Body of pancreas (tissue), 4 donors: Measurements from ENCODE around the gene LRG1. TPM values are rescaled to one million over a fixed set of nuclear protein-coding genes. Genes with fewer than 3 reads are reported as not detected.

ENCODE experiments used
- ATAC-seq: fragments of 150-250 bp; one replicate; pipeline ENCODE4 v1.9.1; 2016
- DNase-seq, 4 donors: peaks; one replicate each; pipeline ENCODE4 v3.0.0-alpha.2; 2019
- H3K27ac ChIP-seq, 4 donors: fragments of 200-600 bp; sonication (generic); 1 replicate in 3 of 4; 2 replicates in 1 of 4; pipeline versions ENCODE4 v1.5.1 to v1.6.1; 2016 to 2019; ENCODE audit warnings: mild to moderate bottlenecking in 1 of 4, mixed read lengths in 1 of 4, moderate library complexity in 1 of 4
- H3K27me3 ChIP-seq, 2 donors: fragments of 200-600 bp; sonication (generic); one replicate each; pipeline ENCODE4 v1.6.0; 2016; ENCODE audit warnings: mild to moderate bottlenecking in 1 of 2
- H3K36me3 ChIP-seq, 2 donors: fragments of 200-600 bp; sonication (generic); replicated peaks in 1 of 2; 2 replicates each; pipeline ENCODE4 v1.5.1; 2016; ENCODE audit warnings: low read depth in 2 of 2; ENCODE audit not compliant: insufficient read depth in 1 of 2
- H3K4me1 ChIP-seq: fragments of 200-600 bp; sonication (generic); one replicate; pipeline ENCODE4 v1.6.0; 2016
- H3K4me3 ChIP-seq, 2 donors: fragments of 200-600 bp; sonication (generic); 1 replicate in 1 of 2; 2 replicates in 1 of 2; pipeline ENCODE4 v1.5.1; 2016 to 2019
- H3K9me3 ChIP-seq, 3 donors: fragments of 200-600 bp; sonication (generic); 1 replicate in 2 of 3; 2 replicates in 1 of 3; pipeline ENCODE4 v1.5.1; 2016
- POLR2A ChIP-seq, 3 donors: fragments of 450-650 bp; IDR thresholded peaks; one replicate each; pipeline ENCODE4 v1.6.1; 2016; ENCODE audit warnings: antibody characterized with exemption in 3 of 3, mild to moderate bottlenecking in 2 of 3
- WGBS, 2 donors: methylation state at CpG; one replicate each; pipeline ENCODE4 v1.1.5; 2017; 5-methylcytosine and 5-hydroxymethylcytosine counted together
- intact Hi-C: fragments of 100-400 bp; cut with DNase I; formaldehyde crosslinking; loops from one replicate; pipeline ENCODE4 v1.15.1; 2023
- total RNA-seq, 2 donors: library from RNA; depleted of rRNA; stranded (reverse); fragments of >200 nt; gene quantifications; one replicate each; pipeline ENCODE4 v1.1.0, GENCODE V29; 2016
- TF ChIP-seq, protein P1 (sequence below), 7 experiments: fragments of 450-650 bp in 4 of 7; fragments of 200-600 bp in 3 of 7; sonication (generic) in 3 of 7; IDR thresholded peaks; one replicate each; pipeline ENCODE4 v1.5.1; 2016 to 2019; ENCODE audit warnings: antibody characterized with exemption in 7 of 7

Gene LRG1
- total RNA-seq, 2 donors from 2014 or later = 8.8 to 21.1 TPM

DNA sequence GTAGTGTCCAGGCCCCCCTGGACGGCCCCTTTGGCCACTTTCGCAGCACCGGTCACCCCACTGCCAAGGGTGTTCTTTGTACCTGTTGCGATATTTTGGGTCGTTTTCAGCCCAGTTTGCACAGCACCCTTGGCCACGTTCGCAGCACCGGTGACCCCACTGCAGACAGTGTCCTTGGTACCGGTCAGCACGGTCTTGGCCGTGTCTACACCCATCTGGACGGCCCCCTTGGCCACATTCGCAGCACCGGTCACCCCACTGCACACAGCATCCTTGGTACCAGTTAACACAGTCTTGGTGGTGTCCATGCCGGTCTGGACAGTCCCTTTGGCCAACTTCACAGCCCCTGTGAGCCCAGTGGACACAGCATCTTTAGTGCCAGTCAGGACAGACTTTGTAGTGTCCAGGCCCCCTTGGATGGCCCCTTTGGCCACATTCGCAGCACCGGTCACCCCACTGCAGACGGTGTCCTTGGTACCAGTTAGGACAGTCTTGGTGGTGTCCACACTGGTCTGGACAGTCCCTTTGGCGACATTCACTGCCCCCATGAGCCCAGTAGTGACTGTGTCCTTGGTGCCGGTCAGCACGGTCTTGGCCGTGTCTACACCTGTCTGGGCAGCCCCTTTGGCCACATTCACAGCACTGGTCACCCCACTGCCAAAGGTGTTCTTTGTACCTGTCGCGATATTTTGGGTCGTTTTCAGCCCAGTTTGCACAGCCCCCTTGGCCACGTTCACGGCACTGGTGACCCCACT, 28.4 kb downstream of the LRG1 start:
- no peaks in the 10 kb centered on the region for H3K27me3 ChIP-seq
- ATAC-seq = no peak
- WGBS, 2 donors = 81 to 86% methylated on average over 19 to 27 of the region's 27 CpGs
- intact Hi-C loops = no loop called here
- no peaks in the 10 kb centered on the region for H3K4me1 ChIP-seq
- TF ChIP-seq, protein P1, sequence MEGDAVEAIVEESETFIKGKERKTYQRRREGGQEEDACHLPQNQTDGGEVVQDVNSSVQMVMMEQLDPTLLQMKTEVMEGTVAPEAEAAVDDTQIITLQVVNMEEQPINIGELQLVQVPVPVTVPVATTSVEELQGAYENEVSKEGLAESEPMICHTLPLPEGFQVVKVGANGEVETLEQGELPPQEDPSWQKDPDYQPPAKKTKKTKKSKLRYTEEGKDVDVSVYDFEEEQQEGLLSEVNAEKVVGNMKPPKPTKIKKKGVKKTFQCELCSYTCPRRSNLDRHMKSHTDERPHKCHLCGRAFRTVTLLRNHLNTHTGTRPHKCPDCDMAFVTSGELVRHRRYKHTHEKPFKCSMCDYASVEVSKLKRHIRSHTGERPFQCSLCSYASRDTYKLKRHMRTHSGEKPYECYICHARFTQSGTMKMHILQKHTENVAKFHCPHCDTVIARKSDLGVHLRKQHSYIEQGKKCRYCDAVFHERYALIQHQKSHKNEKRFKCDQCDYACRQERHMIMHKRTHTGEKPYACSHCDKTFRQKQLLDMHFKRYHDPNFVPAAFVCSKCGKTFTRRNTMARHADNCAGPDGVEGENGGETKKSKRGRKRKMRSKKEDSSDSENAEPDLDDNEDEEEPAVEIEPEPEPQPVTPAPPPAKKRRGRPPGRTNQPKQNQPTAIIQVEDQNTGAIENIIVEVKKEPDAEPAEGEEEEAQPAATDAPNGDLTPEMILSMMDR (IDR thresholded peaks at IDR 0.05) = no peak
- TF ChIP-seq POLR2A (IDR thresholded peaks at IDR 0.05) = no peak
- no peak overlapping the region for H3K27ac ChIP-seq
- DNase-seq = no peak
- no peaks in the 10 kb centered on the region for H3K9me3 ChIP-seq
- no peak overlapping the region for H3K4me3 ChIP-seq
- H3K36me3 ChIP-seq = no peaks in the 10 kb centered on the region

DNA sequence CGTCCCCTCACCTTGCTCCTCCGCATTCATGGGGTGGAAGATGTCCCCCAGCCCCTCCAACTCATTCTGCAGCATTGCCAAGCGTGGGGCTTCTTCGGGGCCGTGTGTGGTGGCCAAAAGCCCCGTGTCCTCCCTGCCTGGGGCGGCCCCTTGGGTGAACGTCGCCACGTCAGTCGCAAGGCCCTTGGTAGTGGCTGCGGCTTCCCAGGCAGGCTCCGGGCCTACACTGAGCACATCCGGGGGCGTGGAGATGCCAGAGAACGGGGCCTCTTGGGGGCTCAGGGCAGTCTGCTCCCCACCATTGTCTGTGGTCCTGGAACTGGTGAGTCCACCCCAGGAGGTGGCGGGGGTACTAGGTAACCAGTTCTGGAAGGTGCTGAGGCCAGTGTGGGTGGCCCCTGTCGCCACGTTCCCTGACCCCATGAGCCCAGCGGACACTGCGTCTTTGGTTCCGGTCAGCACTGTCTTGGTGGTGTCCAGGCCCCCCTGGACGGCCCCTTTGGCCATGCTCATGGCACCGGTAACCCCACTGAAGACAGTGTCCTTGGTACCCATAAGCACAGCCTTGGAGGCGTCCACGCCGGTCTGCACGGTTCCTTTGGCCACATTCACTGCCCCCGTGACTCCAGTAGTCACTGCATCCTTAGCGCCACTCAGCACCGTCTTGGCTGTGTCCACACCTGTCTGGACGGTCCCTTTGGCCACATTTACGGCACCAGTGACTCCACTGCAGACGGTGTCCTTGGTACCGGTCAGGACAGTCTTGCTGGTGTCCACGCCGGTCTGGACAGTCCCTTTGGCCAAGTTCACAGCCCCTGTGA, 29.2 kb downstream of the LRG1 start:
- WGBS, 2 donors = 89 to 96% methylated on average over 11 to 36 of the region's 37 CpGs
- no peaks in the 10 kb centered on the region for H3K27me3 ChIP-seq
- ATAC-seq = no peak
- no peak overlapping the region for H3K4me3 ChIP-seq
- H3K36me3 ChIP-seq = no peaks in the 10 kb centered on the region
- H3K27ac ChIP-seq = no peak overlapping the region
- intact Hi-C loops = no loop called here
- H3K9me3 ChIP-seq = no peaks in the 10 kb centered on the region
- no peak for DNase-seq
- no peaks in the 10 kb centered on the region for H3K4me1 ChIP-seq
- TF ChIP-seq POLR2A (IDR thresholded peaks at IDR 0.05) = no peak
- TF ChIP-seq, protein P1 (IDR thresholded peaks at IDR 0.05) = no peak

DNA sequence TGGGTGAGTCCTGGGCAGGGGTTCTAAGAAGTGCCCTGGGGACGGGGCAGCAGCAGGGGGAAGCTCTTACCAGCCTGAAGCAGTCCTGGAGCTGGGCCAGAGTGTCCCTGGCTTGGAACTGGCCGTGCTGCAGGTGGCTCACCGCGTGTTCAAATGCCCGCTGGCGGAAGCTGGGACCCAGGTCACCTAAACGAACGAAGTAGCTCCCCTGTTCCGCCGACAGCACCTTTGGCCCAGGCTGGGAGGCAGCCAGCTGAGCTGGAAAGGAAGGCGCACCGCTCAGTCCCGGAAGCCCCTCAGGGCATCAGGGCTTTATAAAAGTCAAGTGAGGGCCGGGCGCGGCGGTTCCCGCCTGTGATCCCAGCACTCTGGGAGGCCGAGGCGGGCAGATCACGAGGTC, 31.1 kb downstream of the LRG1 start:
- Histone ChIP-seq H3K4me3 (no peak overlapping the region), H3K36me3 (no peaks in the 10 kb centered on the region), H3K4me1 (no peaks in the 10 kb centered on the region), H3K27me3 (no peaks in the 10 kb centered on the region), H3K9me3 (no peaks in the 10 kb centered on the region), H3K27ac (no peak overlapping the region)
- TF ChIP-seq, protein P1 (IDR thresholded peaks at IDR 0.05) = no peak
- no peak for TF ChIP-seq POLR2A (IDR thresholded peaks at IDR 0.05)
- intact Hi-C loops = no loop called here
- no peak for DNase-seq
- 83 to 93% methylated on average over 1 to 21 of the region's 21 CpGs for WGBS, 2 donors
- ATAC-seq = no peak

DNA sequence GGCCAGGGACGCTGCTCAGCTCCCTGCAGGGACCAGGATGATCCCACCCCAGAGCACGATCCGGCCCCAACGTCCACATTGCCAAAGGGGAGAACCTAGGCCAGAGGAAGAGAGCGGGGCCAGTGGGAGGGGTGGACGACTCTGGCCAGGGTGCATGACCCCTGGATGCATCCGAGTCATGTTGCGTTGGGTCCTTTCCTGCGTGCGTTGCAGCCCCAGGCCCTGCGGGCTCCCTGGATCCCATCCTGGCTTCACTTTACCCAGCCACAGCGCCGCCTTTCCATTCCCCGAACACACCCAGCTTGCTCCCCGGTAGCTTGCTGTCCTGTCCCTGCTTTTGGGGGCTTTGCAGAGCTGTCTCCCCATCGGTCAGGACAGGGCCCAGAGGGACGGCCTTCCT, 32.0 kb downstream of the LRG1 start:
- WGBS, 2 donors = 80 to 84% methylated on average over 11 to 16 of the region's 17 CpGs
- intact Hi-C loops = no loop called here
- Histone ChIP-seq H3K36me3 (no peaks in the 10 kb centered on the region), H3K4me3 (no peak overlapping the region), H3K4me1 (no peaks in the 10 kb centered on the region), H3K27me3 (no peaks in the 10 kb centered on the region), H3K9me3 (no peaks in the 10 kb centered on the region), H3K27ac (no peak overlapping the region)
- no peak for ATAC-seq
- no peak for TF ChIP-seq POLR2A (IDR thresholded peaks at IDR 0.05)
- TF ChIP-seq, protein P1 (IDR thresholded peaks at IDR 0.05) = no peak
- no peak for DNase-seq
